H9 (cell line): ENCODE measurements around the gene CALHM4. TPM values are rescaled to one million over a fixed set of nuclear protein-coding genes. Genes with fewer than 3 reads are reported as not detected.

Source experiments
- DNase-seq: peaks from one replicate; pipeline ENCODE4 v3.0.0-alpha.2; 2017
- H2AFZ ChIP-seq: one replicate; pipeline ENCODE4 v1.6.1; 2013; ENCODE audit warnings: mild to moderate bottlenecking, low read length, control low read depth, moderate library complexity
- H2AK5ac ChIP-seq: 2 replicates; pipeline ENCODE4 v1.6.1; 2013; ENCODE audit warnings: low read length, control low read depth, mixed read lengths; ENCODE audit not compliant: insufficient read length
- H2BK120ac ChIP-seq: one replicate; pipeline ENCODE4 v1.6.1; 2013; ENCODE audit warnings: low read depth, mild to moderate bottlenecking, low read length, control low read depth, inconsistent platforms; ENCODE audit not compliant: poor library complexity, severe bottlenecking
- H2BK12ac ChIP-seq: 2 replicates; pipeline ENCODE4 v1.6.1; 2013; ENCODE audit warnings: low read length, control low read depth, mixed read lengths, low read depth; ENCODE audit not compliant: insufficient read length
- H2BK15ac ChIP-seq: 2 replicates; pipeline ENCODE4 v1.6.1; 2013; ENCODE audit warnings: low read depth, low read length, control low read depth
- H2BK20ac ChIP-seq: one replicate; pipeline ENCODE4 v1.6.1; 2013; ENCODE audit warnings: low read depth, mild to moderate bottlenecking, low read length, control low read depth, inconsistent platforms; ENCODE audit not compliant: poor library complexity, severe bottlenecking
- H2BK5ac ChIP-seq: 2 replicates; pipeline ENCODE4 v1.6.1; 2013; ENCODE audit warnings: low read length, control low read depth, mixed read lengths; ENCODE audit not compliant: insufficient read length
- H3K14ac ChIP-seq: 2 replicates; pipeline ENCODE4 v1.6.1; 2013; ENCODE audit warnings: low read length, control low read depth; ENCODE audit not compliant: insufficient read depth
- H3K18ac ChIP-seq: 2 replicates; pipeline ENCODE4 v1.6.1; 2013; ENCODE audit warnings: low read depth, mild to moderate bottlenecking, mixed read lengths, low read length, control low read depth; ENCODE audit not compliant: insufficient read length
- H3K23ac ChIP-seq: 2 replicates; pipeline ENCODE4 v1.6.1; 2013; ENCODE audit warnings: low read length, control low read depth, mixed read lengths, low read depth; ENCODE audit not compliant: insufficient read length
- H3K23me2 ChIP-seq: 2 replicates; pipeline ENCODE4 v1.6.1; 2013; ENCODE audit warnings: low read depth, mild to moderate bottlenecking, mixed read lengths, low read length, control low read depth; ENCODE audit not compliant: insufficient read length, poor library complexity, severe bottlenecking
- H3K27ac ChIP-seq: 2 replicates; pipeline ENCODE4 v1.5.1; 2013; ENCODE audit warnings: low read length, control low read depth, mixed read lengths, low read depth; ENCODE audit not compliant: insufficient read length
- H3K27me3 ChIP-seq: 2 replicates; pipeline ENCODE4 v1.6.1; 2013; ENCODE audit warnings: low read length, control low read depth, inconsistent platforms; ENCODE audit not compliant: insufficient read depth
- H3K4ac ChIP-seq: 2 replicates; pipeline ENCODE4 v1.6.1; 2013; ENCODE audit warnings: low read depth, mild to moderate bottlenecking, control low read depth, inconsistent platforms, low read length, moderate library complexity
- H3K4me1 ChIP-seq: 2 replicates; pipeline ENCODE4 v1.6.1; 2013; ENCODE audit warnings: low read length, control low read depth, inconsistent platforms; ENCODE audit not compliant: insufficient read depth
- H3K4me2 ChIP-seq: 2 replicates; pipeline ENCODE4 v1.6.1; 2013; ENCODE audit warnings: low read length, control low read depth, mixed read lengths; ENCODE audit not compliant: insufficient read length, insufficient read depth
- H3K56ac ChIP-seq: 2 replicates; pipeline ENCODE4 v1.6.1; 2013; ENCODE audit warnings: low read depth, mild to moderate bottlenecking, mixed read lengths, low read length, control low read depth; ENCODE audit not compliant: insufficient read length
- H3K79me1 ChIP-seq: 2 replicates; pipeline ENCODE4 v1.6.1; 2013; ENCODE audit warnings: low read depth, mild to moderate bottlenecking, moderate library complexity, low read length, control low read depth, inconsistent platforms; ENCODE audit not compliant: insufficient read depth, poor library complexity, severe bottlenecking
- H3K79me2 ChIP-seq: 2 replicates; pipeline ENCODE4 v1.6.1; 2013; ENCODE audit warnings: low read length, control low read depth, inconsistent platforms; ENCODE audit not compliant: insufficient read depth
- H3K9ac ChIP-seq: 2 replicates; pipeline ENCODE4 v1.6.1; 2013; ENCODE audit warnings: low read length, control low read depth, mixed read lengths; ENCODE audit not compliant: insufficient read length; ENCODE audit errors: extremely low read depth
- H3K9me3 ChIP-seq: one replicate; pipeline ENCODE4 v1.6.1; 2013; ENCODE audit warnings: low read depth, low read length, inconsistent platforms; ENCODE audit not compliant: control insufficient read depth
- H3T11ph ChIP-seq: one replicate; pipeline ENCODE4 v1.6.1; 2013; ENCODE audit warnings: mild to moderate bottlenecking, low read length, control low read depth, inconsistent platforms
- H4K20me1 ChIP-seq: one replicate; pipeline ENCODE4 v1.6.1; 2013; ENCODE audit not compliant: control insufficient read depth, insufficient read length, insufficient read depth
- H4K5ac ChIP-seq: 2 replicates; pipeline ENCODE4 v1.6.1; 2013; ENCODE audit warnings: low read depth, mild to moderate bottlenecking, mixed read lengths, low read length, control low read depth; ENCODE audit not compliant: insufficient read length
- H4K8ac ChIP-seq: replicated peaks from 2 replicates; pipeline ENCODE4 v1.6.1; 2013; ENCODE audit warnings: low read length, control low read depth, mixed read lengths, low read depth; ENCODE audit not compliant: insufficient read length
- H4K91ac ChIP-seq: 2 replicates; pipeline ENCODE4 v1.6.1; 2013; ENCODE audit warnings: low read depth, mild to moderate bottlenecking, moderate library complexity, mixed read lengths, low read length, control low read depth; ENCODE audit not compliant: insufficient read length
- H3K27ac Mint-ChIP-seq, 3 experiments: 2 replicates in 2 of 3; 3 replicates in 1 of 3; pipeline ENCODE4 v1.8.0; 2020 to 2021; ENCODE audit warnings: mixed read lengths in 3 of 3, mild to moderate bottlenecking in 1 of 3, moderate library complexity in 1 of 3
- H3K27me3 Mint-ChIP-seq: 2 replicates; pipeline ENCODE4 v1.8.0; 2021; ENCODE audit warnings: low read depth, mild to moderate bottlenecking, moderate library complexity, mixed read lengths
- H3K36me3 Mint-ChIP-seq, 3 experiments: 2 replicates in 2 of 3; 3 replicates in 1 of 3; pipeline ENCODE4 v1.8.0; 2020 to 2021; ENCODE audit warnings: low read depth in 3 of 3, mixed read lengths in 3 of 3; ENCODE audit not compliant: insufficient read depth in 1 of 3
- H3K4me1 Mint-ChIP-seq, 2 experiments: 2 replicates each; pipeline ENCODE4 v1.8.0; 2020; ENCODE audit warnings: mixed read lengths in 2 of 2
- H3K4me3 Mint-ChIP-seq, 2 experiments: 2 replicates in 1 of 2; 3 replicates in 1 of 2; pipeline ENCODE4 v1.8.0; 2020 to 2021; ENCODE audit warnings: mild to moderate bottlenecking in 2 of 2, mixed read lengths in 2 of 2, moderate library complexity in 1 of 2
- H3K9me3 Mint-ChIP-seq, 2 experiments: 2 replicates in 1 of 2; 3 replicates in 1 of 2; pipeline ENCODE4 v1.8.0; 2020; ENCODE audit warnings: mild to moderate bottlenecking in 2 of 2, mixed read lengths in 2 of 2, moderate library complexity in 1 of 2
- CTCF ChIP-seq: fragments of 200-600 bp; sonication (generic); conservative IDR thresholded peaks from 3 replicates; pipeline ENCODE4 v1.8.0; 2021; ENCODE audit warnings: antibody characterized with exemption, mild to moderate bottlenecking
- WGBS: extraction: QIAGEN DNeasy Blood & Tissue Kit; methylation state at CpG from one replicate; pipeline ENCODE4 v1.1.7; 2013; ENCODE audit warnings: missing lambda C conversion rate, low lambda C conversion rate, mixed read lengths; ENCODE audit not compliant: insufficient read length; ENCODE audit errors: extremely low coverage; 5-methylcytosine and 5-hydroxymethylcytosine counted together
- total RNA-seq: library from RNA; stranded (reverse); gene quantifications from 2 replicates; pipeline ENCODE4 v1.2.1, GENCODE V29; 2021

Gene CALHM4
- total RNA-seq, 1 experiment from 2014 or later: not detected

DNA sequence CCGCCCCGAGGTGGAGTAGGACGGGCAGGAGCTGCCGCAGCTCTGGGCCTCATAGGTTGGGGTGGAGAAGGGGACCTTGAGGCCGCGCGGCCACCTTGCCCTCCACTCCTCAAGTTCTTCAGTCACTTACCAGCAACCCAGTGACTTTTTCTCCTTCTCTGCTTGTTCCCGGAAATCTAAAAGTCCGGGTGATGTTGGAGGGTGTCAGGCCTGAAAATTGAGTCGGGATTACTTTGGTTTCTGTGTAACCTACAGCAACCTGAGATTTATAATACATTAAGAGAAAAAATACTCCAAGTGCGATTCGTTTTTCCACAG is 18.1 kb downstream of the CALHM4 start:
- Histone ChIP-seq H2BK5ac (no peak overlapping the region), H3K14ac (peak overlapping the region; percentile 65; the same call in 1 of the 2 replicates), H3K79me2 (peaks cover 6% of the 10 kb centered on the region; the same call in 1 of the 2 replicates), H3K4me2 (peak overlapping the region; percentile 97), H3K27ac (no peak overlapping the region), H3K79me1 (no peaks in the 10 kb centered on the region), H2BK20ac (no peak overlapping the region), H2AFZ (no peak overlapping the region), H4K20me1 (no peaks in the 10 kb centered on the region), H3K23me2 (peaks cover 5% of the 10 kb centered on the region), H4K5ac (no peak overlapping the region), H3K18ac (no peak overlapping the region), H2BK120ac (no peak overlapping the region), H3K56ac (no peak overlapping the region), H3K27me3 (no peaks in the 10 kb centered on the region), H3T11ph (no peak overlapping the region), H3K4ac (no peak overlapping the region), H4K91ac (no peak overlapping the region), H3K4me1 (peaks cover 2% of the 10 kb centered on the region; the same call in 1 of the 2 replicates), H2AK5ac (no peak overlapping the region), H4K8ac (no peak overlapping the region), H3K23ac (no peak overlapping the region), H2BK12ac (no peak overlapping the region), H3K9me3 (no peaks in the 10 kb centered on the region), H3K9ac (peak overlapping the region; percentile 95), H2BK15ac (no peak overlapping the region; the same call in 1 of the 2 replicates)
- no CpG with 5 or more reads among the region's 12 CpGs for WGBS
- H3K4me3 Mint-ChIP-seq: peak overlapping the region; percentile 99 to 100
- no peak for DNase-seq
- peak overlapping the region; percentile 97 to 98 (median 97) for H3K27ac Mint-ChIP-seq
- H3K36me3 Mint-ChIP-seq: peaks cover 0 to 17% (median 0%) of the 10 kb centered on the region in 3 experiments; a peak in 4 of 7 replicates
- H3K4me1 Mint-ChIP-seq: peaks cover 12 to 16% of the 10 kb centered on the region in 2 experiments
- H3K9me3 Mint-ChIP-seq: no peaks in the 10 kb centered on the region
- H3K27me3 Mint-ChIP-seq: peaks cover 8% of the 10 kb centered on the region
- TF ChIP-seq CTCF: no peak
